ACC112 (cell line): ENCODE results near the gene POLDIP2.
A peak's percentile ranks its signal among the peaks of the same experiment; 100 is the strongest.
"Not testable (repeated sequence)": the region's sequence is repeated elsewhere in the genome, so short reads cannot be mapped to it uniquely, and the experiment has no call there.

Source experiments
- H2AFZ ChIP-seq: fragments of 200-600 bp; sonication (generic); one replicate; pipeline ENCODE4 v1.6.0; 2017; ENCODE audit warnings: antibody characterized with exemption, low read length; ENCODE audit not compliant: unreplicated experiment
- H3K27ac ChIP-seq: fragments of 200-600 bp; sonication (generic); 2 replicates; pipeline ENCODE4 v1.5.1; 2014; ENCODE audit warnings: low read depth, mild to moderate bottlenecking, antibody characterized with exemption, low read length, moderate library complexity
- H3K27me3 ChIP-seq: fragments of 200-600 bp; sonication (generic); 2 replicates; pipeline ENCODE4 v1.6.1; 2014; ENCODE audit warnings: mild to moderate bottlenecking, antibody characterized with exemption, low read length, moderate library complexity, mixed read lengths; ENCODE audit not compliant: insufficient read depth
- H3K36me3 ChIP-seq: fragments of 200-600 bp; sonication (generic); 2 replicates; pipeline ENCODE4 v1.6.1; 2016; ENCODE audit warnings: mild to moderate bottlenecking, antibody characterized with exemption, low read length, moderate library complexity, mixed read lengths; ENCODE audit not compliant: insufficient read depth
- H3K4me1 ChIP-seq: fragments of 200-600 bp; sonication (generic); one replicate; pipeline ENCODE4 v1.6.1; 2016; ENCODE audit warnings: low read length, mixed read lengths; ENCODE audit not compliant: insufficient read depth, unreplicated experiment, control insufficient read depth
- H3K4me3 ChIP-seq: fragments of 200-600 bp; sonication (generic); 2 replicates; pipeline ENCODE4 v1.5.1; 2014; ENCODE audit warnings: mild to moderate bottlenecking, low read depth, low read length
- H3K79me2 ChIP-seq: fragments of 200-600 bp; sonication (generic); one replicate; pipeline ENCODE4 v1.6.0; 2016; ENCODE audit warnings: low read length; ENCODE audit not compliant: control insufficient read depth, unreplicated experiment, insufficient read depth

The POLDIP2 gene

GRCh38 chr17:28344435-28344901, 12.9 kb downstream of the POLDIP2 start:
- no peak overlapping the region for H3K4me3 ChIP-seq
- no peak overlapping the region for H2AFZ ChIP-seq
- peaks cover 6% of the 10 kb centered on the region for H3K79me2 ChIP-seq
- peaks cover 36% of the 10 kb centered on the region for H3K36me3 ChIP-seq
- H3K4me1 ChIP-seq = peaks cover 29% of the 10 kb centered on the region
- H3K27me3 ChIP-seq = no peaks in the 10 kb centered on the region
- H3K27ac ChIP-seq = no peak overlapping the region

GRCh38 chr17:28344011-28344410, 13.3 kb downstream of the POLDIP2 start:
- Histone ChIP-seq H2AFZ (no peak overlapping the region), H3K27me3 (no peaks in the 10 kb centered on the region), H3K4me1 (peaks cover 29% of the 10 kb centered on the region), H3K79me2 (peaks cover 9% of the 10 kb centered on the region), H3K27ac (no peak overlapping the region), H3K4me3 (no peak overlapping the region), H3K36me3 (peaks cover 36% of the 10 kb centered on the region)

GRCh38 chr17:28343491-28343932, 13.8 kb downstream of the POLDIP2 start:
- no peak overlapping the region for H3K27ac ChIP-seq
- H3K4me3 ChIP-seq = no peak overlapping the region
- H3K4me1 ChIP-seq = peaks cover 32% of the 10 kb centered on the region
- no peaks in the 10 kb centered on the region for H3K27me3 ChIP-seq
- peaks cover 36% of the 10 kb centered on the region for H3K36me3 ChIP-seq
- H2AFZ ChIP-seq = no peak overlapping the region
- H3K79me2 ChIP-seq = peaks cover 12% of the 10 kb centered on the region

GRCh38 chr17:28342313-28342712, 15.0 kb downstream of the POLDIP2 start:
- H3K79me2 ChIP-seq = peaks cover 23% of the 10 kb centered on the region
- no peak overlapping the region for H2AFZ ChIP-seq
- H3K27ac ChIP-seq = no peak overlapping the region
- peaks cover 35% of the 10 kb centered on the region for H3K4me1 ChIP-seq
- no peak overlapping the region for H3K4me3 ChIP-seq
- no peaks in the 10 kb centered on the region for H3K27me3 ChIP-seq
- peaks cover 36% of the 10 kb centered on the region for H3K36me3 ChIP-seq

- no peak overlapping the region for H3K4me3 ChIP-seq
- peaks cover 31% of the 10 kb centered on the region for H3K79me2 ChIP-seq
- peaks cover 34% of the 10 kb centered on the region for H3K36me3 ChIP-seq
- H2AFZ ChIP-seq = no peak overlapping the region
- H3K4me1 ChIP-seq = peaks cover 33% of the 10 kb centered on the region
- no peaks in the 10 kb centered on the region for H3K27me3 ChIP-seq
- H3K27ac ChIP-seq = no peak overlapping the region
These were observed 15.8 kb downstream of the POLDIP2 start for GRCh38 chr17:28341516-28341915.

GRCh38 chr17:28340374-28340773, 17.0 kb downstream of the POLDIP2 start:
- Histone ChIP-seq H3K4me3 (no peak overlapping the region), H3K79me2 (peaks cover 37% of the 10 kb centered on the region), H3K27me3 (no peaks in the 10 kb centered on the region), H2AFZ (no peak overlapping the region), H3K36me3 (peaks cover 29% of the 10 kb centered on the region), H3K27ac (no peak overlapping the region), H3K4me1 (peaks cover 24% of the 10 kb centered on the region)

- Histone ChIP-seq H3K27ac (no peak overlapping the region), H2AFZ (no peak overlapping the region), H3K4me3 (no peak overlapping the region), H3K27me3 (no peaks in the 10 kb centered on the region), H3K36me3 (peaks cover 21% of the 10 kb centered on the region; the same call in 1 of the 2 replicates), H3K79me2 (peaks cover 44% of the 10 kb centered on the region), H3K4me1 (peaks cover 25% of the 10 kb centered on the region)
These were observed 17.9 kb downstream of the POLDIP2 start for GRCh38 chr17:28339431-28339830.

GRCh38 chr17:28338769-28339212, 18.5 kb downstream of the POLDIP2 start:
- H3K4me3 ChIP-seq = not testable (repeated sequence)
- H3K27ac ChIP-seq = peak overlapping the region; percentile 45

GRCh38 chr17:28338056-28338768, 19.1 kb downstream of the POLDIP2 start:
- peaks cover 32% of the 10 kb centered on the region for H3K4me1 ChIP-seq
- H3K4me3 ChIP-seq = no peak overlapping the region
- H2AFZ ChIP-seq = no peak overlapping the region
- peaks cover 56% of the 10 kb centered on the region for H3K79me2 ChIP-seq
- H3K36me3 ChIP-seq = peaks cover 13% of the 10 kb centered on the region; the same call in 1 of the 2 replicates
- H3K27me3 ChIP-seq = no peaks in the 10 kb centered on the region
- H3K27ac ChIP-seq = peak overlapping the region; percentile 45

More at GRCh38 chr17:28338769-28339212, 18.5 kb downstream of the POLDIP2 start:
- H2AFZ ChIP-seq, H3K27me3 ChIP-seq: not testable (repeated sequence)
- H3K79me2 ChIP-seq = peaks cover 50% of the 10 kb centered on the region
- peaks cover 32% of the 10 kb centered on the region for H3K4me1 ChIP-seq
- H3K36me3 ChIP-seq = peaks cover 14% of the 10 kb centered on the region; the same call in 1 of the 2 replicates

GRCh38 chr17:28335959-28336871, 21.1 kb downstream of the POLDIP2 start:
- Histone ChIP-seq H3K4me3 (peak overlapping the region; percentile 99), H3K27me3 (no peaks in the 10 kb centered on the region), H3K4me1 (peaks cover 32% of the 10 kb centered on the region), H3K36me3 (peaks cover 4% of the 10 kb centered on the region; the same call in 1 of the 2 replicates), H3K27ac (peak overlapping the region; percentile 72), H3K79me2 (peaks cover 66% of the 10 kb centered on the region), H2AFZ (peak overlapping the region; percentile 16)
